ENCODE measurements around the gene DBH. TPM values are rescaled to one million over a fixed set of nuclear protein-coding genes. Genes with fewer than 3 reads are reported as not detected.

The DBH gene
- total and polyA plus RNA-seq, 10 of the 15 experiments (the other 5 are each of a cell fraction or from before 2014, with no cell fraction given) = not detected

GRCh38 chr9:133672503-133673257, 36.5 kb downstream of the DBH start:
- POLR2A ChIA-PET = no interaction called here
- Histone ChIP-seq H3K36me3 (ENCODE audit: control insufficient read depth in 2 of 2, insufficient read depth in 2 of 2, low read length in 1 of 2) (no peaks in the 10 kb centered on the region), H2AFZ (ENCODE audit: control insufficient read depth, low read depth, low read length) (no peak overlapping the region), H3K4me3 (no peak overlapping the region), H3K9me3 (replicated peaks; ENCODE audit: control insufficient read depth, insufficient read depth, low read length) (no peaks in the 10 kb centered on the region), H4K20me1 (ENCODE audit: control insufficient read depth, insufficient read depth) (no peaks in the 10 kb centered on the region), H3K79me2 (ENCODE audit: control insufficient read depth, insufficient read depth, low read length) (no peaks in the 10 kb centered on the region), H3K4me1 (ENCODE audit: control insufficient read depth, insufficient read depth, low read length) (no peaks in the 10 kb centered on the region), H3K4me2 (ENCODE audit: control insufficient read depth, insufficient read depth) (no peak overlapping the region), H3K27me3 (replicated peaks in 1 of 2; ENCODE audit: control insufficient read depth in 2 of 2, insufficient read depth in 2 of 2, low read length in 1 of 2) (no peaks in the 10 kb centered on the region), H3K27ac (ENCODE audit: control insufficient read depth, insufficient read depth) (no peak overlapping the region), H3K9ac (ENCODE audit: control insufficient read depth, insufficient read depth, low read length) (no peak overlapping the region)
- in situ Hi-C loops (cut with MboI) = no loop called here
- DNase-seq (ENCODE audit: low read depth, low spot score) (no peak), ATAC-seq (no peak), FAIRE-seq (no peak)
- RAD21 ChIA-PET (ENCODE audit: unreplicated experiment) = interaction anchor here (1.2 kb wide), 1 partner anchor 11 kb away, joined by 4 read pairs; no protein-coding TSS in a partner anchor
- no TSS peak for BruUV-seq (replicated peaks)
- CTCF ChIA-PET = interaction anchor here (1.2 kb wide), 1 partner anchor 13 kb away, joined by 4 read pairs; no protein-coding TSS in a partner anchor
- no peak for TF ChIP-seq CEBPB (IDR thresholded peaks at IDR 0.05; ENCODE audit: borderline replicate concordance in 1 of 2, low read depth in 2 of 2, low read length in 2 of 2)
- no peak for TF ChIP-seq TCF3 (IDR thresholded peaks at IDR 0.05; ENCODE audit: borderline replicate concordance, insufficient read depth, low read depth, low read length)
- TF ChIP-seq KDM1A (IDR thresholded peaks at IDR 0.05; ENCODE audit: borderline replicate concordance) = no peak
- no peak for TF ChIP-seq CHD1 (IDR thresholded peaks at IDR 0.05; ENCODE audit: low read depth, low read length)
- no peak for TF ChIP-seq CHD2 (IDR thresholded peaks at IDR 0.05; ENCODE audit: borderline replicate concordance, low read depth, low read length)
- TF ChIP-seq TARDBP (IDR thresholded peaks at IDR 0.05; ENCODE audit: borderline replicate concordance) = no peak
- no peak for TF ChIP-seq ELK1 (IDR thresholded peaks at IDR 0.05; ENCODE audit: low read depth, low read length)
- TF ChIP-seq FOXK2 (IDR thresholded peaks at IDR 0.05) = no peak
- no peak for TF ChIP-seq POLR2A (IDR thresholded peaks at IDR 0.05; ENCODE audit: low read depth, low read length)
- TF ChIP-seq CUX1 (IDR thresholded peaks at IDR 0.05; ENCODE audit: insufficient replicate concordance, low read depth, low read length) = no peak
- TF ChIP-seq TCF12 (IDR thresholded peaks at IDR 0.05; ENCODE audit: low read depth, low read length) = no peak
- intact Hi-C loops (cut with micrococcal nuclease; ENCODE audit: unreplicated experiment) = no loop called here
- WGBS (ENCODE audit: insufficient coverage, insufficient replicate concordance, low lambda C conversion rate, missing lambda C conversion rate) = 42% methylated on average over 31 of the region's 31 CpGs
- SMC1A ChIA-PET (ENCODE audit: uncharacterized antibody, unreplicated experiment) = no interaction called here
